ENCODE data around the gene ATP5IF1. TPM values are rescaled to one million over a fixed set of nuclear protein-coding genes. Genes with fewer than 3 reads are reported as not detected.

Gene ATP5IF1
- total and polyA plus RNA-seq, 3 experiments from 2014 or later: 135 to 538 (median 139) TPM

- H3K9me3 Mint-ChIP-seq: peaks cover 4 to 27% (median 20%) of the 10 kb centered on the region in 5 donors
- peaks cover 47 to 60% (median 56%) of the 10 kb centered on the region in 3 donors for H3K4me1 Mint-ChIP-seq
- H3K27me3 Mint-ChIP-seq: peaks cover 0 to 2% of the 10 kb centered on the region in 2 donors
- Histone ChIP-seq H3K27me3 (ENCODE audit: insufficient read depth, low read length, poor library complexity, severe bottlenecking) (no peaks in the 10 kb centered on the region), H3K27ac (ENCODE audit: low read depth, low read length) (no peak overlapping the region), H3K9me3 (ENCODE audit: low read length) (peaks cover 12% of the 10 kb centered on the region), H3K36me3 (ENCODE audit: insufficient read depth, low read length) (peaks cover 22% of the 10 kb centered on the region), H3K4me3 (ENCODE audit: low read length) (no peak overlapping the region), H3K4me1 (ENCODE audit: insufficient read depth, low read length) (peaks cover 51% of the 10 kb centered on the region)
- DNase-seq: no peak
- H3K4me3 Mint-ChIP-seq: peak overlapping the region in 2 of 7 donors; percentile 16 to 50
- peak overlapping the region in 1 of 8 donors; percentile 70 for H3K27ac Mint-ChIP-seq
- H3K36me3 Mint-ChIP-seq: peaks cover 22 to 54% (median 48%) of the 10 kb centered on the region in 3 donors
- POLR2A ChIA-PET: no interaction called here
- CTCF ChIA-PET: interaction anchor here (1.9 kb wide), 1 partner anchor 106 kb away, joined by 6 read pairs; no protein-coding TSS in a partner anchor
Observed at GRCh38 chr1:28197682-28198415, 38.1 kb upstream of the ATP5IF1 start.

GRCh38 chr1:28199328-28200233 is 36.3 kb upstream of the ATP5IF1 start:
- POLR2A ChIA-PET: interaction anchor here (0.6 to 1.0 kb wide), 4 partner anchors 67 to 575 kb away, joined by 3 to 8 read pairs (median 3); partner anchors contain the start of gene EYA3
- H3K4me3 Mint-ChIP-seq: peak overlapping the region; percentile 40 to 83 (median 74)

GRCh38 chr1:28200234-28200873 is 35.6 kb upstream of the ATP5IF1 start:
- peaks cover 43% of the 10 kb centered on the region for H3K4me1 ChIP-seq (ENCODE audit: insufficient read depth, low read length)

More at GRCh38 chr1:28199328-28200233, 36.3 kb upstream of the ATP5IF1 start:
- Mint-ChIP-seq H3K27me3 (peaks cover 0 to 2% of the 10 kb centered on the region in 2 donors), H3K4me1 (peaks cover 46 to 51% (median 50%) of the 10 kb centered on the region in 3 donors), H3K9me3 (peaks cover 4 to 27% (median 20%) of the 10 kb centered on the region in 5 donors), H3K36me3 (peaks cover 28 to 66% (median 51%) of the 10 kb centered on the region in 3 donors), H3K27ac (peak overlapping the region; percentile 59 to 96 (median 90))
- Histone ChIP-seq H3K4me3 (ENCODE audit: low read length) (peak overlapping the region; percentile 62), H3K27ac (ENCODE audit: low read depth, low read length) (peak overlapping the region; percentile 38), H3K36me3 (ENCODE audit: insufficient read depth, low read length) (peaks cover 37% of the 10 kb centered on the region), H3K9me3 (ENCODE audit: low read length) (peaks cover 12% of the 10 kb centered on the region), H3K4me1 (ENCODE audit: insufficient read depth, low read length) (peaks cover 47% of the 10 kb centered on the region), H3K27me3 (ENCODE audit: insufficient read depth, low read length, poor library complexity, severe bottlenecking) (no peaks in the 10 kb centered on the region)
- CTCF ChIA-PET: no interaction called here
- peak; percentile 58 to 83 (median 68) for DNase-seq

GRCh38 chr1:28205243-28205642 is 30.7 kb upstream of the ATP5IF1 start:
- POLR2A ChIA-PET: no interaction called here
- Histone ChIP-seq H3K4me1 (ENCODE audit: insufficient read depth, low read length) (peaks cover 6% of the 10 kb centered on the region), H3K27ac (ENCODE audit: low read depth, low read length) (no peak overlapping the region), H3K27me3 (ENCODE audit: insufficient read depth, low read length, poor library complexity, severe bottlenecking) (no peaks in the 10 kb centered on the region), H3K9me3 (ENCODE audit: low read length) (no peaks in the 10 kb centered on the region), H3K4me3 (ENCODE audit: low read length) (no peak overlapping the region), H3K36me3 (ENCODE audit: insufficient read depth, low read length) (peaks cover 53% of the 10 kb centered on the region)
- Mint-ChIP-seq H3K9me3 (peaks cover 0 to under 1% (median 0%) of the 10 kb centered on the region in 5 donors), H3K4me3 (no peak overlapping the region), H3K27ac (peak overlapping the region in 1 of 8 donors; percentile 24), H3K27me3 (no peaks in the 10 kb centered on the region), H3K36me3 (peaks cover 20 to 68% (median 27%) of the 10 kb centered on the region in 3 donors), H3K4me1 (peaks cover 25 to 26% (median 25%) of the 10 kb centered on the region in 3 donors)
- DNase-seq: no peak
- CTCF ChIA-PET: interaction anchor here (7.4 kb wide), 1 partner anchor 114 kb away, joined by 49 read pairs; no protein-coding TSS in a partner anchor

More at GRCh38 chr1:28200234-28200873, 35.6 kb upstream of the ATP5IF1 start:
- CTCF ChIA-PET: no interaction called here
- Histone ChIP-seq H3K27ac (ENCODE audit: low read depth, low read length) (no peak overlapping the region), H3K36me3 (ENCODE audit: insufficient read depth, low read length) (peaks cover 44% of the 10 kb centered on the region), H3K9me3 (ENCODE audit: low read length) (peaks cover 12% of the 10 kb centered on the region), H3K27me3 (ENCODE audit: insufficient read depth, low read length, poor library complexity, severe bottlenecking) (no peaks in the 10 kb centered on the region), H3K4me3 (ENCODE audit: low read length) (no peak overlapping the region)
- H3K27me3 Mint-ChIP-seq: peaks cover 0 to 1% of the 10 kb centered on the region in 2 donors
- POLR2A ChIA-PET: no interaction called here
- H3K9me3 Mint-ChIP-seq: peaks cover 4 to 27% (median 20%) of the 10 kb centered on the region in 5 donors
- no peak for DNase-seq
- peaks cover 40 to 47% (median 47%) of the 10 kb centered on the region in 3 donors for H3K4me1 Mint-ChIP-seq
- peaks cover 28 to 73% (median 51%) of the 10 kb centered on the region in 3 donors for H3K36me3 Mint-ChIP-seq
- H3K4me3 Mint-ChIP-seq: peak overlapping the region; percentile 10 to 83 (median 47)
- peak overlapping the region; percentile 56 to 92 (median 82) for H3K27ac Mint-ChIP-seq

GRCh38 chr1:28208818-28209441 is 27.0 kb upstream of the ATP5IF1 start:
- H3K27ac Mint-ChIP-seq: peak overlapping the region in 4 of 8 donors; percentile 1 to 80 (median 19)
- DNase-seq: peak; percentile 36 to 76 (median 50)
- Histone ChIP-seq H3K27me3 (ENCODE audit: insufficient read depth, low read length, poor library complexity, severe bottlenecking) (no peaks in the 10 kb centered on the region), H3K4me3 (ENCODE audit: low read length) (no peak overlapping the region), H3K4me1 (ENCODE audit: insufficient read depth, low read length) (no peaks in the 10 kb centered on the region), H3K9me3 (ENCODE audit: low read length) (no peaks in the 10 kb centered on the region), H3K36me3 (ENCODE audit: insufficient read depth, low read length) (peaks cover 41% of the 10 kb centered on the region), H3K27ac (ENCODE audit: low read depth, low read length) (no peak overlapping the region)
- POLR2A ChIA-PET: interaction anchor here (1.0 to 1.2 kb wide), 2 partner anchors 40 to 121 kb away, joined by 3 to 8 read pairs; partner anchors contain the start of gene EYA3
- no peak overlapping the region for H3K4me3 Mint-ChIP-seq
- CTCF ChIA-PET: interaction anchor here (0.8 to 7.4 kb wide), 8 partner anchors 9 to 133 kb away, joined by 3 to 49 read pairs (median 4); partner anchors contain the start of gene EYA3
- peaks cover 8 to 13% (median 12%) of the 10 kb centered on the region in 3 donors for H3K4me1 Mint-ChIP-seq
- no peaks in the 10 kb centered on the region for H3K27me3 Mint-ChIP-seq
- H3K36me3 Mint-ChIP-seq: peaks cover under 1 to 62% (median 13%) of the 10 kb centered on the region in 3 donors
- no peaks in the 10 kb centered on the region for H3K9me3 Mint-ChIP-seq

- peaks cover 33% of the 10 kb centered on the region for H3K36me3 ChIP-seq (ENCODE audit: insufficient read depth, low read length)
- H3K36me3 Mint-ChIP-seq: peaks cover 0 to 59% (median 10%) of the 10 kb centered on the region in 3 donors
- peaks cover 8 to 13% (median 12%) of the 10 kb centered on the region in 3 donors for H3K4me1 Mint-ChIP-seq
Observed at GRCh38 chr1:28209700-28210099, 26.2 kb upstream of the ATP5IF1 start.

GRCh38 chr1:28213315-28213714 is 22.6 kb upstream of the ATP5IF1 start:
- peaks cover 7 to 12% (median 11%) of the 10 kb centered on the region in 3 donors for H3K4me1 Mint-ChIP-seq
- no peaks in the 10 kb centered on the region for H3K27me3 Mint-ChIP-seq
- ChIA-PET CTCF (interaction anchor here (0.8 to 2.1 kb wide), 3 partner anchors 35 to 122 kb away, joined by 3 to 10 read pairs (median 4); no protein-coding TSS in a partner anchor), POLR2A (no interaction called here)
- no peaks in the 10 kb centered on the region for H3K27me3 ChIP-seq (ENCODE audit: insufficient read depth, low read length, poor library complexity, severe bottlenecking)
- H3K36me3 Mint-ChIP-seq: peaks cover 0 to 62% (median 4%) of the 10 kb centered on the region in 3 donors
- no peaks in the 10 kb centered on the region for H3K4me1 ChIP-seq (ENCODE audit: insufficient read depth, low read length)
- DNase-seq: no peak
- H3K9me3 Mint-ChIP-seq: no peaks in the 10 kb centered on the region
- H3K36me3 ChIP-seq (ENCODE audit: insufficient read depth, low read length): peaks cover 21% of the 10 kb centered on the region
- H3K4me3 Mint-ChIP-seq: no peak overlapping the region
- no peak overlapping the region for H3K27ac Mint-ChIP-seq
- no peaks in the 10 kb centered on the region for H3K9me3 ChIP-seq (ENCODE audit: low read length)
- no peak overlapping the region for H3K27ac ChIP-seq (ENCODE audit: low read depth, low read length)
- H3K4me3 ChIP-seq (ENCODE audit: low read length): no peak overlapping the region

More at GRCh38 chr1:28209700-28210099, 26.2 kb upstream of the ATP5IF1 start:
- Mint-ChIP-seq H3K27ac (no peak overlapping the region), H3K9me3 (no peaks in the 10 kb centered on the region), H3K4me3 (no peak overlapping the region), H3K27me3 (no peaks in the 10 kb centered on the region)
- CTCF ChIA-PET: interaction anchor here (0.8 to 7.4 kb wide), 7 partner anchors 8 to 134 kb away, joined by 3 to 49 read pairs (median 3); no protein-coding TSS in a partner anchor
- Histone ChIP-seq H3K27me3 (ENCODE audit: insufficient read depth, low read length, poor library complexity, severe bottlenecking) (no peaks in the 10 kb centered on the region), H3K9me3 (ENCODE audit: low read length) (no peaks in the 10 kb centered on the region), H3K4me3 (ENCODE audit: low read length) (no peak overlapping the region), H3K4me1 (ENCODE audit: insufficient read depth, low read length) (no peaks in the 10 kb centered on the region), H3K27ac (ENCODE audit: low read depth, low read length) (no peak overlapping the region)
- no peak for DNase-seq
- POLR2A ChIA-PET: no interaction called here

All from CD8-positive, alpha-beta memory T cell (primary cell).